ENCODE data around the gene RAB37.

RAB37 gene

DNA sequence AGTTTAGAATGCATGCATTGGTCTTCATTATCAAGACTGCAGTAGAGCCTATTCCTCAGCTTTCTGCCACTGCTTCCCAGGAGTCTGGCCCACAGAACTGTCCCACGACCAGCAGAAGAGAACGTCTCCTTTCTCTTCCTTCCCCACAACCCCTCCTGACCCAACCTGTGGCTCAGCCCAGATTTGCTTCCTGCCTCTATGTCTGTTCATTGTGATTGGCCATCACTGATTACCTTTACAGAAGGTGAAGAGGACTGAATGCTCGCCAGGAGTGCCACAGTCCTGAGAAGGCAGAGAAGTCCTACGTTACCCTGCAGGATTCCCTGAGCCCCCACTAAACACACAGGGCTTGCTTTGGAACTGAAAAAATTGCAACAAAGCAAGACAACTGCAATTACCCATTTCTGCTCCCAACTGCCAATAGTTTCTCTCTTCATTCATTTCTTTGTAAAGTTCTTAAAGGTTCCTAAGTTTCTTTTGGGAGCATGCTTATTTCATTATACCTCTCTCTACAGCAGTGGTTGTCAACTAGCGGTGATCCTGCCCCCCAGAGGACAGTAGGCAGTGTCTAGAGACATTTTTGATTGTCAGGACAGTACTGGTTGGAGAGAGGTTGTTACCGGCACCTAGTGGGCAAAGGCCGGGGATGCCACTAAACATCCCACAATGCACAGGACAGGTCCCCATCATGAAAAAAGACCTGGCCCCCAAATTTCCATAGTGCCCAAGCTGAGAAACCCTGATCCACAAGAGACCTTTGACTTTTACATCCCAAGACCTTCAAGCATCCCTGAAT, 43.6 kb downstream of the RAB37 start:
- DNase-seq: peak; percentile 91

DNA sequence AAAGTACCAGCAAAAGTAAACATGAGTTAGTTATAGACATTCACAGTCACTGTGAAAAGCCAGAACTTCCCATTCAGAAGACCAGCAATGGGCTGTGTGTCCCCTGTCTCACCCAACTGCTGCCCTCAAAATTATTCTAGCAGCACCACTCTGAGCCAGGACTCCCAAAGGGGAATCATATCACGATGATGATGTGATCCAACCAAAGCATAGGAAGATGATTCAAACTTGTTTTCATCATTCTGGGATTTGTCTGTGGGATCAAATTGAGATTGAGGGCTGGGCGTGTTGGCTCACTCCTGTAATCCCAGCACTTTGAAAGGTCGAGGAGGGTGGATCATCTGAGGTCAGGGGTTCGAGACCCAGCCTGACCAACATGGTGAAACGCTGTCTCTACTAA, 45.5 kb downstream of the RAB37 start:
- DNase-seq: no peak

DNA sequence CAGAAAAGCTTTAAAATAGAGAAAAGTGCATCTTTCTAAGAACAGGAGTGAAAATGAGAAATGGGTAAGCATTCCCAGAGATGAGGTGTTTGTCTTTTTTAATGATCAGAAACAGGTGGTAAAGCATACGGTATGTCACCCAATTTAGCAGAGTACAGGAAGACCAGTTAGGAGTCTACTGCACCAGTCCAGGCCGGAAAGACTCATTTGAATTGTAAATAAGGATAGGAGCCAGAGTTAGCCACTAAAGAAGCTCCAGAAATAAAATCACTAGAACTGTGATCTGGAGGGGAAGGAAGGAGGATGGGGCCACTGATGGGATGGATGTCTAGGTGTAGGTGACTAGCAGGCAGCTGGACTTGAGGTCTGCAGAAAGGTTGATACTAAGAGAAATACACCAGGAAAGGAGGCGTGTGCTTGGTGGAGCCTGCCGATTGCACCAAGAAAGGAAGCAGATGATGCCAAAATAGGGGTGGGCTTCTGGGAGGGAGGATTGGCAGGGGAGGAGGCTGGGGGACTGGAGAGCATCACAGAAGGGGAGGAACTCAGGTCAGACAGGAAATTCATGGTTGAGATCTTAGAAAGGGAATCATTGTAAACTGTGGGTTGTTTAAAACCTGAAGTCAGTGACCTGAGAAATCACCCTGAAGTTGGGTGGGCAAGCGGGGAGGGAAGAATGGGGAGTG, 47.2 kb downstream of the RAB37 start:
- no peak for DNase-seq

DNA sequence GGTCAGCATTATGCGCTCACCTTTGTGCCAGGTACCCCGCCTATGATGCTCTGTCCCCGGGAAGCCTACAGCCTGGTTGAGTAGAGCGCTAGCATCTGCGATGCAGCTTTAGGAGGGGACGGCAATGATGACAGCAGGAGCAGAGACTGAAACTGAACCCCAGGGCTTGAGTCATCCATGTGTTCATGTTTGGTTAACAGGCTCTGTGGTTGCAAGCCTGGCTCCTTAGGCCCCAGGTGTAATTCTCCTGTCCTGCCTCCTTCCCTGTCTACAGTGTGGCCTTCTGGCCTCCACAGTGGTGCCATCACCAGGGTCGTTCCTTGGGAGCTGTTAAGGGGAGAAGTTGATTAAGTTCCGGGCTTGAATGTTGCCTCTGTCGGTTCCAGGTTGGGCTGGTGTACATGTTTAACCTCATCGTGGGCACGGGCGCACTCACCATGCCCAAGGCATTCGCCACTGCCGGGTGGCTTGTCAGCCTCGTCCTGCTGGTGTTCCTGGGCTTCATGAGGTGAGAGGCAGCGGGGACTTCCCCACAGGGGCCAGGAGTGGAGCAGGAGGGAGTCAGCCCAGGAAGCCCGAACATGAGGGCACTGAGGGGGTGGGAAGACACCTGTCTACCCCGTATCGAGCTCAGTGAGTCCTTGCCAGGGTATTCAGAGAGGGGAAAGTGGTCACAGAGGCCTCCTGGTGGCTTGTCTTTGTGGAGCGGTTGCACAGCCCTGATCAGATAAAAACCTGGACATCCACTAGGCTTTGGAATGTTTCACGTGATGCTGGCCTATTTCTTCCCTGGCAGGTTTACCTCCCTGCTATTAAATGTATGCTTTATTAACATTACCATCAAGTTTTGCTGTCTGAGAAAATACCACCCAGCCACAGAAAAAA, 48.3 kb downstream of the RAB37 start:
- DNase-seq: no peak

DNA sequence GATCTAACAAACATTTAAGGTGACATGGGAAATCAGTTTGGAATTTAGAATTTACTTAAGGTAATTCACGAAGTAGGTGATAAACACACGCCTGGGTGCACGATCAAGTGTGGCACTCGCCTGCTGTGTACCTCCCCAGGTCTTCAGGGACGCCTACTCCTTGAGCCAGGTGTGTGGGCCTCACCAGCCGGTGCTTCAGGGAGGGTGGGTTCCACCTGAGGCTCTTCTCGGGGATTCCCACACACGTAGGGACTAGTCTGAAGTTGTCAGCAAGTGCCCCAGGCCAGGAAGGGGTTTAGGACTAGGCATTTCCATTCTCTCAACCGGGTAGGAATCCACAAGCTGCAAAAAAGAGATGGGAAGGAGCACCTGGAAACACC, 48.9 kb downstream of the RAB37 start:
- no peak for DNase-seq

DNA sequence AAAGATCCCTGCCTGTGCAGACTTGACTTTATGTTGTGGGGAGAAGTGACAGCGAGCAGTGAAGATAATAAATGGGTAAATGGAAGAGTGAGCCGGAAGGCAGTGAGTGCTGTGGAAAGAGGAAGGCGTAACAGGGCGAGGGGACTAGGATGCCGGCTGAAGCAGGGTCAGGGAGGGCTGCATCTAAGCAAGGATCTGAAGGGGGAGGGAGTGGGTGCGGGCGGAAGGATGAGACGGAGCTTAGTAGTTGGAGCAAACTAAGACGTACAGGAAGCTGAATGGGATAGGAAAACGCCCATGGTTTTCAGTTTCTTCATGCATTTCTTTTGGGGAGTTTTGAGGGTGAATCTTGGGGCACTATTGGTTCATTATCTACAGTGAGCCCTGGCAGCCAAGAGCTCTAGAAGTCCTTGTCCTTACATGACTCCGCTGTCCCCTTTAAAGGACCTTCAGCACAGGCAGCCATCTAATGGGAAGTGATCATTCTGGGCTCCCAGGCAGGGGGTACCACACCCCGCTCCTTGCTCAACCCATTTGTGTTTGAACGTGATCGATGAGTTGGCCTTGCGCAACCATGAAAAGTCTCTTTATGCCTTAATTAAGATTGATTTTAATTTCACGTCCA, 49.5 kb downstream of the RAB37 start:
- peak; percentile 58 for DNase-seq

DNA sequence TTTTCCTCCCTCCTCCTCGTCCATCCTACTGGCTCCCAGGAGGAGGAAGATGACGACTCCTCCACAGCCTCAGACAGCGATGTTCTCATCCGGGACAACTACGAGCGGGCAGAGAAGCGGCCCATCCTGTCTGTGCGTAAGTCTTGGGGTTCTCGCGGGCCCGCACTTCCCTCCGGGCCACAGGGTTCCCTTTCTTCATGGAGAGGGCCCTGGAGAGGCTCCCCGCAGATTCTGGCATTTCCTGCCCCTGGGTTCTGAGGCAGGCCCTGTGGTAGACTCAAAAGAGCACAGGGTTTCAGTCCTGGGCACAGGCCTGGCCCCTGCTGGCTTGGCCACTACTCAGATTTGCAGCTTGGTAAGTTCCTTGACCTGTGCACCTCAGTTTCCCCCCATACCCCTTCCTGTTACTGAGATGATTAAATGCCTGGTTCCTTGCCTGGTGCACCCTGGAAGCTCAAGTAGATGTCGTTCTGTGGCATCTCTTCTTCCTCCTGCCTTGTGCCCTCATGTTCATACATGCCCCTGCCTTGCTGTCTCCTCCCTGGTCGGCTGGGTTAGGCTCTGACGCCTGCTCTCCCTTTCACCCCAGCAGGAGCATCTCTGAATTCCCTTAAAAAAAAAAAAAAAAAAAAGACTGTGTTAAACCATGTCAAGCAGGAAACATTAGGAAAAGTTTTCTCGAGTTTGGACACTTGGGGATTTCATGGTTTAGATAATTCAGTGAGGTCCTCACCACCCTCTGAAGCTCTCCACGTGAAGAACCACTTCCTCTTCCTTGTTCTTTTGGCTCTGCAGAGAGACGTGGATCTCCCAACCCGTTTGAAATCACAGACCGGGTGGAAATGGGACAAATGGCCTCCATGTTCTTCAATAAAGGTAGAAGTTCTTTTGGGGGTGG, 53.4 kb downstream of the RAB37 start:
- DNase-seq: no peak

DNA sequence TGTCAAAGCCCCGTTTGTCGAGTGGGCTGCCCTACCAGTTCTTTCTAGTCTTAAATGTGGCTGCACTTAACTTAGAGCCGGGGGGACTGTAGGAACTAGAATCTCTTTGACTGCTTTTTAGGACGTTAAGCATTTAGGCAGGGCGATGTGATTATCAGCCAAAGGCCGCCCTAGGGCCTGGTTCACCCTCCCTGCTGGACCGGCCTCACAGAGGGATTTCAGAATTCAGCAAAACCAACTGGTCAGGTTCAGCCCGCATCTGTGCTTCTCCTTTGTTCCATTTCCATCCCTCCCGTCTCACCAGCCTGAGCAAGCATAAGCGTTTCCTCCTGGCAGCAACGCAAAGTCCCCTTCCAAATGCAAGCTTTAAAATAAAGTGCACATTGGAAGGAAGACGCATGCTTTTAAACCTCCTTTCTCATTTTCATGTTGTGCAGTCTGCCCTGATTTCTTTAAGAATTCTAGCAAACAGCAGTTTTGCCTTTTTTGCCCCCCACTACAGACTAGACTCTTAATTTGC, 55.6 kb downstream of the RAB37 start:
- no peak for DNase-seq

DNA sequence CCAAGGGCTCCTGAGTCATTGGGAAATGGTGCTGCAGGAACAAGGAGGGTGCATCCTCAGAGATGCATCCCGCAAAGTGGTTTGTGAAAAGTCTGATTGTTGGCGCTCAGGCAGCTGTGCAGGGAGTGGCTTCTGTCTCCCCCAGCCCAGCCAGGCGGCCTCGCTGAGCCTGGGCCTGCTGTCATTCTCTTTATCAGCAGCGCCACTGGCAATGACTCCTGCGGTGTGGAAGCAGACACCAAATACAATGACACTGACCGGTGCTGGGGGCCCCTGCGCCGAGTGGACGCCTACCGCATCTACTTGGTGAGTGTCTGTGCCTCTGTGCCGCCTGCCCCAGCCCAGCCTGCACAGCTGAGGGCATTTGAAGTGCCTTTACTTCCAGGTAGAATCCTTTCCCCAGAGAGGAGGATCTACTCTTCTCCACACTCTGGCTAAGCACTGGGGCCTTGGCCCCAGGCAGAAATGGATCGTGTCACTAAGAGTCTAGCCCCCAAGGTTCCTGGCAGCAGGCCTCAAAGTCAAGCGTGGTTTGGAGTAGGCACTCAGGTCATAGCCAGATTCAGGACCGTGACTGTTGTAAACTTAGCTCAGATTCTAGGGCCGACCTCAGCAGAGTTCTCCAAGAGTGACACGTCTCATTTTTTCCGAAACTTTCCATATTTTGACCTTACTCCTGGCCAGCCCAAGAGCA, 58.4 kb downstream of the RAB37 start:
- DNase-seq: no peak

DNA sequence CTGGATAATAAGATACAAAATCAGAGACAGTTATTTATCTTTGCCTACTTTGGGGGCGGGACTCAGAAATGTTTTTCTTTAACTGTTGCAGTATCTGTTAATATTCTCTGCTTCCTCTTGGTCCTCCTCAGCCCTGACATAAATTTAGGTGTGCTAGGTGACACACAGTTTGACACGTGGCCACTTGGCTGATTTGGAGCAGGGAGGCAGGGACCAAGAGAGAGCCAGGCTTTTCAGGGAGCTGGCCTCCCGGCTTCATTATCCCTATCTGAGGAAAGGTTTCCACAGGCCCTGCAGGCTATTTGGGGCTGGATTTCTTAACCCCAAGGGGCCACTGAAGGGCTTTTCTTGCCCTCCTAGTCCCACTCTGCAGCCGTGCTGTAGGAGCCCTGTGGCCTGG, 59.2 kb downstream of the RAB37 start:
- no peak for DNase-seq

DNA sequence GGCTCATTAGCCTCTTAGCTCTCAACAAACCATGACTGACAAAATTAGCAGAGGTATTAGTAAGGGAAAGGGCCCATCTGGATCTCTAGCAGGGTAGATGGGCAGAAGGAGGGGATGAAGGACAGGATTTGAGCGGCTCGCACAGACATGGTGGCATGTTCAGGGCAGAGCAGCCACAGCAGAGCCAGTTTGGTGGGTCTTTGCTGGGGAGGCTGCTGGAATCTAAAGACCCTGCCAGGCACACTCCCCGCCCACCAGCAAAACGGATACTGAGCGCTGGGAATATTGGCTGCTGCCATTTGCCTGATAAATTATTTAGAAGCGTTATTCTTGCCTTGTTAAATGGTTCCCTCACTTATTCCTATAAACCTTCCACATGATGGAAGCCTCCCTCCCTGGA, 59.8 kb downstream of the RAB37 start:
- no peak for DNase-seq
